ENCODE results near the gene POGZ.

DNA sequence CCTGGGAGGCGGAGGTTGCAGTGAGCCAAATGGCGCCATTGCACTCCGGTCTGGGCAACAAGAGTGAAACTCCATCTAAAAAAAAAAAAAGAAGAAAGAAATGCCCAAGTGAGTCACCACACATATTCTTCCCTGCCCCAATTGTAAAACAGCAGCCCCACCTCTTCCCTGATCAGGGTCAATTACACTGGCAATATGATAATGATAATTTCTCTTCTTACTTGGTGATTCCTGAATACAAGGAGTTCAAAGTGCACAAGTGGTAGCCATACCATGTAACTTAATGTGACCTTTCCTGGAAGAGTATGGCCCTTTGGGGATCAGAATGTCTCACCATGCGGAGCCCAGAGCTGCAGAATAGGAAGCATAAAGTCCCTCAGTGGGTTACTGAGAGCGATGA lies 40.1 kb upstream of the POGZ start:
- TF ChIP-seq, protein P1, sequence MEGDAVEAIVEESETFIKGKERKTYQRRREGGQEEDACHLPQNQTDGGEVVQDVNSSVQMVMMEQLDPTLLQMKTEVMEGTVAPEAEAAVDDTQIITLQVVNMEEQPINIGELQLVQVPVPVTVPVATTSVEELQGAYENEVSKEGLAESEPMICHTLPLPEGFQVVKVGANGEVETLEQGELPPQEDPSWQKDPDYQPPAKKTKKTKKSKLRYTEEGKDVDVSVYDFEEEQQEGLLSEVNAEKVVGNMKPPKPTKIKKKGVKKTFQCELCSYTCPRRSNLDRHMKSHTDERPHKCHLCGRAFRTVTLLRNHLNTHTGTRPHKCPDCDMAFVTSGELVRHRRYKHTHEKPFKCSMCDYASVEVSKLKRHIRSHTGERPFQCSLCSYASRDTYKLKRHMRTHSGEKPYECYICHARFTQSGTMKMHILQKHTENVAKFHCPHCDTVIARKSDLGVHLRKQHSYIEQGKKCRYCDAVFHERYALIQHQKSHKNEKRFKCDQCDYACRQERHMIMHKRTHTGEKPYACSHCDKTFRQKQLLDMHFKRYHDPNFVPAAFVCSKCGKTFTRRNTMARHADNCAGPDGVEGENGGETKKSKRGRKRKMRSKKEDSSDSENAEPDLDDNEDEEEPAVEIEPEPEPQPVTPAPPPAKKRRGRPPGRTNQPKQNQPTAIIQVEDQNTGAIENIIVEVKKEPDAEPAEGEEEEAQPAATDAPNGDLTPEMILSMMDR (IDR thresholded peaks at IDR 0.05; ENCODE audit: poor library complexity): no peak
- TF ChIP-seq EZH2phosphoT487 (IDR thresholded peaks at IDR 0.05; ENCODE audit: low read depth, severe bottlenecking, unreplicated experiment) (no peak), EZH2 (IDR thresholded peaks at IDR 0.05; ENCODE audit: borderline replicate concordance) (no peak)

Data from hepatocyte (in vitro differentiated cells).